ENCODE results near the gene ATF6. TPM values are rescaled to one million over a fixed set of nuclear protein-coding genes. Genes with fewer than 3 reads are reported as not detected.

The ATF6 gene
- total RNA-seq, 2 experiments from 2014 or later, result 10.2 to 13.9 TPM

DNA sequence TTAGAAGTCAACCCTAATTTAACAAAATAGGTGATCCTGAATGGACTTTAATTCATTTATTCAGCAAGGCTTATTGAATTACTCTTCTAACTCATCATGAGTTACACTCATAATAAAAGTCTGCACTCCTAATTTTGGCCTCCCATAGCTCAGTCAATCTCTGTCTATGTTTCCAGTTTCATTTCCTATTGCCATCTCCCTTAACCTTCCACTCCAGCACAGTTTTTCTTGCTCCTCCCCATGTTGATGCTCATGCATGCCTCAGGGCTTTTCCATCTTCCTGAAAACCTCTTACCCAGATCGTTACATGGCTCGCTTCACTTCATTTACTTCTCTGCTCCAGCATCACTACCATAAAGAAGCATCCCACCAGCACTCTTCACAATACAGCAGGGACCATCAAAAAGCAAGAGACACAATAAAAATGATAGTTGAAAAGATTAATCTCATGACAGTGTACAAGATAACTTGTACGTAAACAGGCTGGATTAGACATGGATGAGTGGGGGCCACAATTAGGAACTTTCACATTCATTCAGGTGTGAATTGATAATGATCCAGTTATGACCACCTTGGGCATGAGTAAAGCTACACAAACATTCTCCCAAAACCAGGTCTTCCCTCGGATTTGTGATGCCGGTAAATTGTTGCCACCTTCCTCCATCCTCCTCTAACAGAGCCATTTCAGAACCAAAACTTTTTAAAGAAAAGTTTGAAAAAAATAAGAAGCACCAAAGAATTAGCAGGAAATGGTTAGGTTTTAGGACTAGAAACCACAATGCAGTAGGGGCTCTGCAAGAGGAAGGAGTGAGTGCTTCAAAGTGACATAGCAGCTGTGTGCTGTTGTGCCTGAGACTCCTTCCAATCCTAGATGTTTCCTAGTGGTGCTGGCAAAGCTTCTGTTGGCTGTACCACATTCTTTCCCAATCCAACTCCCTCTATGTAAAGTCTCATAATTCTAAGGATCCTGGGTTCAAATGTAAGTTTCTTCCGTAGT lies 167.8 kb downstream of the ATF6 start:
- TF ChIP-seq EZH2phosphoT487 (IDR thresholded peaks at IDR 0.05; ENCODE audit: borderline replicate concordance, low read depth, low read length) (no peak), CTCF (conservative IDR thresholded peaks at IDR 0.05; ENCODE audit: low read length) (no peak)
- Histone ChIP-seq H3K4me3 (ENCODE audit: low read depth, low read length, poor library complexity, severe bottlenecking) (no peak overlapping the region), H3K4me2 (ENCODE audit: low read length) (no peak overlapping the region), H3K4me1 (ENCODE audit: insufficient read depth, low read length, poor library complexity, severe bottlenecking) (no peaks in the 10 kb centered on the region), H3K9me2 (ENCODE audit: insufficient read depth, low read length) (no peaks in the 10 kb centered on the region), H3K79me2 (ENCODE audit: insufficient read depth, low read depth, low read length) (no peaks in the 10 kb centered on the region), H4K20me1 (ENCODE audit: insufficient read depth, low read length) (no peaks in the 10 kb centered on the region), H3K9me3 (ENCODE audit: low read length) (no peaks in the 10 kb centered on the region), H3K36me3 (ENCODE audit: insufficient read depth, low read length) (no peaks in the 10 kb centered on the region), H2AFZ (ENCODE audit: low read length) (no peak overlapping the region), H3K27ac (ENCODE audit: low read depth, low read length, poor library complexity, severe bottlenecking) (no peak overlapping the region)
- CTCF ChIA-PET (ENCODE audit: unreplicated experiment), result no interaction called here
- POLR2A ChIA-PET, result interaction anchor here (1.0 kb wide), 1 partner anchor 15 kb away, joined by 3 read pairs; no protein-coding TSS in a partner anchor
- BruUV-seq (replicated peaks), result no TSS peak
- intact Hi-C loops (cut with micrococcal nuclease; ENCODE audit: unreplicated experiment), result no loop called here
- DNase-seq (ENCODE audit: low spot score), result peak; percentile 2

GRCh38 chr1:161935264-161935663 lies 169.1 kb downstream of the ATF6 start:
- no peaks in the 10 kb centered on the region for H3K9me2 ChIP-seq (ENCODE audit: insufficient read depth, low read length)
- no peak overlapping the region for H3K4me2 ChIP-seq (ENCODE audit: low read length)
- H4K20me1 ChIP-seq (ENCODE audit: insufficient read depth, low read length), result no peaks in the 10 kb centered on the region
- CTCF ChIA-PET (ENCODE audit: unreplicated experiment), result no interaction called here
- no TSS peak for BruUV-seq (replicated peaks)
- H3K9me3 ChIP-seq (ENCODE audit: low read length), result no peaks in the 10 kb centered on the region
- H3K36me3 ChIP-seq (ENCODE audit: insufficient read depth, low read length), result no peaks in the 10 kb centered on the region
- intact Hi-C loops (cut with micrococcal nuclease; ENCODE audit: unreplicated experiment), result no loop called here
- no peak overlapping the region for H3K27ac ChIP-seq (ENCODE audit: low read depth, low read length, poor library complexity, severe bottlenecking)
- POLR2A ChIA-PET, result no interaction called here
- H2AFZ ChIP-seq (ENCODE audit: low read length), result no peak overlapping the region
- no peaks in the 10 kb centered on the region for H3K4me1 ChIP-seq (ENCODE audit: insufficient read depth, low read length, poor library complexity, severe bottlenecking)
- TF ChIP-seq EZH2phosphoT487 (IDR thresholded peaks at IDR 0.05; ENCODE audit: borderline replicate concordance, low read depth, low read length), result no peak
- TF ChIP-seq CTCF (conservative IDR thresholded peaks at IDR 0.05; ENCODE audit: low read length), result no peak
- H3K79me2 ChIP-seq (ENCODE audit: insufficient read depth, low read depth, low read length), result no peaks in the 10 kb centered on the region
- no peak for DNase-seq (ENCODE audit: low spot score)
- no peak overlapping the region for H3K4me3 ChIP-seq (ENCODE audit: low read depth, low read length, poor library complexity, severe bottlenecking)

- Histone ChIP-seq H3K9me2 (ENCODE audit: insufficient read depth, low read length) (no peaks in the 10 kb centered on the region), H4K20me1 (ENCODE audit: insufficient read depth, low read length) (no peaks in the 10 kb centered on the region), H3K36me3 (ENCODE audit: insufficient read depth, low read length) (no peaks in the 10 kb centered on the region), H3K4me1 (ENCODE audit: insufficient read depth, low read length, poor library complexity, severe bottlenecking) (no peaks in the 10 kb centered on the region), H3K79me2 (ENCODE audit: insufficient read depth, low read depth, low read length) (no peaks in the 10 kb centered on the region), H3K27ac (ENCODE audit: low read depth, low read length, poor library complexity, severe bottlenecking) (no peak overlapping the region), H3K9me3 (ENCODE audit: low read length) (no peaks in the 10 kb centered on the region), H3K4me3 (ENCODE audit: low read depth, low read length, poor library complexity, severe bottlenecking) (no peak overlapping the region), H2AFZ (ENCODE audit: low read length) (no peak overlapping the region), H3K4me2 (ENCODE audit: low read length) (no peak overlapping the region)
- BruUV-seq (replicated peaks), result no TSS peak
- no peak for DNase-seq (ENCODE audit: low spot score)
- CTCF ChIA-PET (ENCODE audit: unreplicated experiment), result no interaction called here
- TF ChIP-seq CTCF (conservative IDR thresholded peaks at IDR 0.05; ENCODE audit: low read length) (no peak), EZH2phosphoT487 (IDR thresholded peaks at IDR 0.05; ENCODE audit: borderline replicate concordance, low read depth, low read length) (no peak)
- POLR2A ChIA-PET, result no interaction called here
- intact Hi-C loops (cut with micrococcal nuclease; ENCODE audit: unreplicated experiment), result no loop called here
Observed at GRCh38 chr1:161936786-161937185, 170.7 kb downstream of the ATF6 start.
